GM23248 (cell line): ENCODE measurements around the gene ITIH4. TPM values are rescaled to one million over a fixed set of nuclear protein-coding genes. Genes with fewer than 3 reads are reported as not detected.

ENCODE experiments used
- DNase-seq: peaks from one replicate; pipeline ENCODE4 v3.0.0-alpha.2; 2015
- H2AFZ ChIP-seq: fragments of 200-600 bp; sonication (generic); 2 replicates; pipeline ENCODE4 v1.6.1; 2016; ENCODE audit warnings: antibody characterized with exemption
- H3F3A ChIP-seq: fragments of 200-600 bp; sonication (generic); 2 replicates; pipeline ENCODE4 v1.6.1; 2016; ENCODE audit warnings: mild to moderate bottlenecking, antibody characterized with exemption, mixed run types; ENCODE audit not compliant: insufficient read depth
- H3K27ac ChIP-seq: fragments of 200-600 bp; sonication (generic); 2 replicates; pipeline ENCODE4 v1.5.1; 2016; ENCODE audit warnings: mild to moderate bottlenecking
- H3K27me3 ChIP-seq: fragments of 200-600 bp; sonication (generic); replicated peaks from 2 replicates; pipeline ENCODE4 v1.6.1; 2016; ENCODE audit warnings: mild to moderate bottlenecking; ENCODE audit not compliant: insufficient read depth
- H3K36me3 ChIP-seq: fragments of 200-600 bp; sonication (generic); 2 replicates; pipeline ENCODE4 v1.6.1; 2016; ENCODE audit warnings: low read depth, mild to moderate bottlenecking
- H3K4me1 ChIP-seq: fragments of 200-600 bp; sonication (generic); 2 replicates; pipeline ENCODE4 v1.6.1; 2016; ENCODE audit warnings: mild to moderate bottlenecking; ENCODE audit not compliant: insufficient read depth
- H3K4me2 ChIP-seq: fragments of 200-600 bp; sonication (generic); one replicate; pipeline ENCODE4 v1.6.1; 2016; ENCODE audit warnings: mild to moderate bottlenecking; ENCODE audit not compliant: unreplicated experiment
- H3K4me3 ChIP-seq: fragments of 200-600 bp; sonication (generic); 2 replicates; pipeline ENCODE4 v1.5.1; 2016; ENCODE audit warnings: mild to moderate bottlenecking
- H3K79me2 ChIP-seq: fragments of 200-600 bp; sonication (generic); 2 replicates; pipeline ENCODE4 v1.6.1; 2016; ENCODE audit warnings: mild to moderate bottlenecking; ENCODE audit not compliant: insufficient read depth
- H3K9ac ChIP-seq: fragments of 200-600 bp; sonication (generic); 2 replicates; pipeline ENCODE4 v1.6.1; 2016; ENCODE audit warnings: mild to moderate bottlenecking
- H3K9me2 ChIP-seq: fragments of 200-600 bp; sonication (generic); 2 replicates; pipeline ENCODE4 v1.6.1; 2016; ENCODE audit warnings: mixed run types, mild to moderate bottlenecking, moderate library complexity; ENCODE audit not compliant: insufficient read depth
- H3K9me3 ChIP-seq: fragments of 200-600 bp; sonication (generic); one replicate; pipeline ENCODE4 v1.6.1; 2017; ENCODE audit warnings: low read depth
- H4K20me1 ChIP-seq: fragments of 200-600 bp; sonication (generic); 2 replicates; pipeline ENCODE4 v1.6.0; 2016; ENCODE audit not compliant: insufficient read depth
- EZH2 ChIP-seq: fragments of 200-600 bp; sonication (generic); IDR thresholded peaks from 2 replicates; pipeline ENCODE4 v1.6.1; 2018; ENCODE audit warnings: antibody characterized with exemption, mild to moderate bottlenecking; ENCODE audit not compliant: insufficient read depth, poor library complexity, severe bottlenecking
- EZH2phosphoT487 ChIP-seq: fragments of 200-600 bp; sonication (generic); IDR thresholded peaks from 2 replicates; pipeline ENCODE4 v1.6.1; 2018; ENCODE audit warnings: antibody characterized with exemption, moderate library complexity, mild to moderate bottlenecking, low read depth; ENCODE audit not compliant: insufficient read depth
- WGBS, 2 experiments: methylation state at CpG; one replicate each; pipeline ENCODE4 v1.1.6; 2015 to 2017; ENCODE audit warnings: low lambda C conversion rate in 2 of 2, low coverage in 1 of 2; ENCODE audit errors: missing lambda C conversion rate in 2 of 2; 5-methylcytosine and 5-hydroxymethylcytosine counted together
- in situ Hi-C: fragments of 300-500 bp; cut with MboI; formaldehyde crosslinking; loops from 2 replicates; pipeline ENCODE4 v1.15.0; 2020
- polyA plus RNA-seq: library from polyadenylated mRNA; unstranded; fragments of >200 nt; fragmentation: Nextera tagmentation; extraction: Ambion mirVana; gene quantifications from 2 replicates; pipeline ENCODE4 v1.2.1, GENCODE V29; 2016
- total RNA-seq: library from RNA; depleted of rRNA; stranded (reverse); fragments of >200 nt; shearing (Covaris generic); gene quantifications from 2 replicates; pipeline ENCODE4 v1.2.3, GENCODE V29; 2014

ITIH4 gene
- total and polyA plus RNA-seq, 2 experiments from 2014 or later = 0.11 TPM; not detected in 1

- Histone ChIP-seq H3K36me3 (no peaks in the 10 kb centered on the region), H3K4me1 (no peaks in the 10 kb centered on the region), H4K20me1 (no peaks in the 10 kb centered on the region), H3K9me3 (no peaks in the 10 kb centered on the region), H3K4me2 (no peak overlapping the region), H3K9me2 (no peaks in the 10 kb centered on the region), H3K9ac (no peak overlapping the region), H2AFZ (no peak overlapping the region), H3K79me2 (no peaks in the 10 kb centered on the region), H3K27me3 (0 out of 2 replicates have a peak, but pooled peaks cover 8% of the 10 kb centered on the region), H3K4me3 (no peak overlapping the region), H3K27ac (no peak overlapping the region), H3F3A (no peaks in the 10 kb centered on the region)
- whole genome bisulfite sequencing, 2 experiments = 68 to 74% methylated on average over 18 of the region's 18 CpGs
- DNase-seq = no peak
- in situ Hi-C loops = no loop called here
- TF ChIP-seq EZH2 (no peak), EZH2phosphoT487 (no peak)
These were observed 46.4 kb downstream of the ITIH4 start for GRCh38 chr3:52784021-52784621.

- WGBS, 2 experiments = 36 to 40% methylated on average over 3 of the region's 3 CpGs
- in situ Hi-C loops = no loop called here
- H2AFZ ChIP-seq = no peak overlapping the region
These were observed 47.3 kb downstream of the ITIH4 start for GRCh38 chr3:52783211-52783555.

GRCh38 chr3:52782412-52783210, 47.9 kb downstream of the ITIH4 start:
- no peak for DNase-seq
- 0 out of 2 replicates have a peak, but pooled peaks cover 8% of the 10 kb centered on the region for H3K27me3 ChIP-seq
- 50 to 61% methylated on average over 12 of the region's 12 CpGs for WGBS, 2 experiments

More at GRCh38 chr3:52783211-52783555, 47.3 kb downstream of the ITIH4 start:
- Histone ChIP-seq H3K36me3 (no peaks in the 10 kb centered on the region), H3K9ac (no peak overlapping the region), H3K27me3 (0 out of 2 replicates have a peak, but pooled peaks cover 8% of the 10 kb centered on the region), H3K4me2 (no peak overlapping the region), H4K20me1 (no peaks in the 10 kb centered on the region), H3K79me2 (no peaks in the 10 kb centered on the region), H3F3A (no peaks in the 10 kb centered on the region), H3K4me1 (no peaks in the 10 kb centered on the region), H3K9me2 (no peaks in the 10 kb centered on the region), H3K9me3 (no peaks in the 10 kb centered on the region), H3K27ac (no peak overlapping the region), H3K4me3 (no peak overlapping the region)
- DNase-seq = no peak
- TF ChIP-seq EZH2 = no peak
- TF ChIP-seq EZH2phosphoT487 = no peak

GRCh38 chr3:52781741-52782140, 48.7 kb downstream of the ITIH4 start:
- no peak for TF ChIP-seq EZH2phosphoT487
- TF ChIP-seq EZH2 = no peak
- Histone ChIP-seq H3K27ac (no peak overlapping the region), H3K79me2 (no peaks in the 10 kb centered on the region), H3K4me2 (no peak overlapping the region), H3K27me3 (0 out of 2 replicates have a peak, but pooled peaks cover 8% of the 10 kb centered on the region), H2AFZ (no peak overlapping the region), H3F3A (no peaks in the 10 kb centered on the region), H3K9me3 (no peaks in the 10 kb centered on the region), H3K9ac (no peak overlapping the region), H3K36me3 (no peaks in the 10 kb centered on the region), H3K9me2 (no peaks in the 10 kb centered on the region), H4K20me1 (no peaks in the 10 kb centered on the region), H3K4me3 (no peak overlapping the region), H3K4me1 (no peaks in the 10 kb centered on the region)
- 58% methylated on average over 13 of the region's 13 CpGs for WGBS, 2 experiments
- in situ Hi-C loops = no loop called here
- no peak for DNase-seq

More at GRCh38 chr3:52782412-52783210, 47.9 kb downstream of the ITIH4 start:
- no peak overlapping the region for H2AFZ ChIP-seq
- H4K20me1 ChIP-seq = no peaks in the 10 kb centered on the region
- no peaks in the 10 kb centered on the region for H3K9me2 ChIP-seq
- in situ Hi-C loops = no loop called here
- H3F3A ChIP-seq = no peaks in the 10 kb centered on the region
- H3K4me2 ChIP-seq = no peak overlapping the region
- no peak overlapping the region for H3K4me3 ChIP-seq
- no peaks in the 10 kb centered on the region for H3K9me3 ChIP-seq
- no peaks in the 10 kb centered on the region for H3K79me2 ChIP-seq
- no peaks in the 10 kb centered on the region for H3K36me3 ChIP-seq
- no peak overlapping the region for H3K9ac ChIP-seq
- no peak overlapping the region for H3K27ac ChIP-seq
- no peaks in the 10 kb centered on the region for H3K4me1 ChIP-seq
- TF ChIP-seq EZH2phosphoT487 = no peak
- TF ChIP-seq EZH2 = no peak
